D721Med (cell line): Measurements from ENCODE around the gene SLC25A4.

ENCODE experiments used
- DNase-seq: peaks from one replicate; pipeline ENCODE4 v3.0.0; 2011; ENCODE audit warnings: low spot score; ENCODE audit not compliant: insufficient read length
- FAIRE-seq: peaks from 2 replicates; lab custom pipeline; 2011; peaks lifted over from hg19 to GRCh38; lab: Jason Lieb, UNC
- TF ChIP-seq, protein P1 (sequence below): IDR thresholded peaks from 2 replicates; pipeline ENCODE4 v1.5.1; 2012; ENCODE audit warnings: mild to moderate bottlenecking, control low read depth; ENCODE audit not compliant: insufficient read depth; ENCODE audit errors: missing control alignments

SLC25A4 gene

DNA sequence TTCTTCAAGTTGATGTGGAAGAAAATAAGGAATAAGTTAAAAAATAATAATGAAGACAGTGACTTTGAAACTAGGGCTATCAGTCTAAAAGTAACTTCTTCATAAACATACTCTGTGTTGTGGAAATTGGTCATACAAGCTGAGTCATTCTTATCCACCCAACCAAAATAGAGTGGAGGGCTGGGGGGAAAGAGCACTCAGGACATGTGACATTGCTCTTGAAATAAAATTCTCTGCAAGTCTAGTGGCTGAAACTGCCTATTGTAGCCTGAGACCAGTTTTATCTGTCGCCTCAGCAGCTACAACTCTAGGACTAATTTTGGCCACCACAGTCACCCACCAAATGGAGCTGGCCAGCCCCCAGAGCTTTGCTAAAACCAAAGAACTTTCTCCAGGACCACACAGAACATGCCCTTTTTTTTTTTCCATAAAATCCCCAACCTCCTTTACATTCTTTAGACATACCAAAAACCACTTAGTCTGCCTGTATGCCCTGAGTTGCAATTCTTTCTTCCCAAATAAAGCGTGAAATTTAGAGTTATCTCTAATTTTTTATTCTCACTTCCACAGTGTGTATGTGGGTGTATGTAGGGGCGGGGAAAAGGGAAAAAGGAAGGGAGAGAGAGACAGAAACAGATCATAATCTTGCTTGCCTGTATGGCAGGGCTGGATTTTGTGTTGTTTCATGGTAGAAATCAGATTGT lies 23.0 kb upstream of the SLC25A4 start:
- TF ChIP-seq, protein P1, sequence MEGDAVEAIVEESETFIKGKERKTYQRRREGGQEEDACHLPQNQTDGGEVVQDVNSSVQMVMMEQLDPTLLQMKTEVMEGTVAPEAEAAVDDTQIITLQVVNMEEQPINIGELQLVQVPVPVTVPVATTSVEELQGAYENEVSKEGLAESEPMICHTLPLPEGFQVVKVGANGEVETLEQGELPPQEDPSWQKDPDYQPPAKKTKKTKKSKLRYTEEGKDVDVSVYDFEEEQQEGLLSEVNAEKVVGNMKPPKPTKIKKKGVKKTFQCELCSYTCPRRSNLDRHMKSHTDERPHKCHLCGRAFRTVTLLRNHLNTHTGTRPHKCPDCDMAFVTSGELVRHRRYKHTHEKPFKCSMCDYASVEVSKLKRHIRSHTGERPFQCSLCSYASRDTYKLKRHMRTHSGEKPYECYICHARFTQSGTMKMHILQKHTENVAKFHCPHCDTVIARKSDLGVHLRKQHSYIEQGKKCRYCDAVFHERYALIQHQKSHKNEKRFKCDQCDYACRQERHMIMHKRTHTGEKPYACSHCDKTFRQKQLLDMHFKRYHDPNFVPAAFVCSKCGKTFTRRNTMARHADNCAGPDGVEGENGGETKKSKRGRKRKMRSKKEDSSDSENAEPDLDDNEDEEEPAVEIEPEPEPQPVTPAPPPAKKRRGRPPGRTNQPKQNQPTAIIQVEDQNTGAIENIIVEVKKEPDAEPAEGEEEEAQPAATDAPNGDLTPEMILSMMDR, result no peak
- FAIRE-seq (no peak), DNase-seq (no peak)

DNA sequence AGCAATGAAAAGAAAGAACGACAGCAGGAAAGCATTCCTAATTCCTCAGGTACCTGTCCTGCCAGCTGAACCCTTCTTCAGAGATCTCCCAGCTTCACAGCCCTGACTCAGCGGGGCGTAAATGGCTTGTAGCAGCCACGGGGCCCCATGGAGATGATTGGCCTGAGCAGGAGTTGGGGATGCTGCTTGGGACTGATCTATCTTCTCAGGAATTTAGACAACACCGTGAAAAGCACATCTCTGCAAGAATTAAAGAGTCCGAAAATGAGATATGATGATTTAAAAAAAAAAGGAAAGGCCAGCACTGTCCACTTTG lies 22.5 kb upstream of the SLC25A4 start:
- DNase-seq, result no peak
- TF ChIP-seq, protein P1, result no peak
- no peak for FAIRE-seq

DNA sequence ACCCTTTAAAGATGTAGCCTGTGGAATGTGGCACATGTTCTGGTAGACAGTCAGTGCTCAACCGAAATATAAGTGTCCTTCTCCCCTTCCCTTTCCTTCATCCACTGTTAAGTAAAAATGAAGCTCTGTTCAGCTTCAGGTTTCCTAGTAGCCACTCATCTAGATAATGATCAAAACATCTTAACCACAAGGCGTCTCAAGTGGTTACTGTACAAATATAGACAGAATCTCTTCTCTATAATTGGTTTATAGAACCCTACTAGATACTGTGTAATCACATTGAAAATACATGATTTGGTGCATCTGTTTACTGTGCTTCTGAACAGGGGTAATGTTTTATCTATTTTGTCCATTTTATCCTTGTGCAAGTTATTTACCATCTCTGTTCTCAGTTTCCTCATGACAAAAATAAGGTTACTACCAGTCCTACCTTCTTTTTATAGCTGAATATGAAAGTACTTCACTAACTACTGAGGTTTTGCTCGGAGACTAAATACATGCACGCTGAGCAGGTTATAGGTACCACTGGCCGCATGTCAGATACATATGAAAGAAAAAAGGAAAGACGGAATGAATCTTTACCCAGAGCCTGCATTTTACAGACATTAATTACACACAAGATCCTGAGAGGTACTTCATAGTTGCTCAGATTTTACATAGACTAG lies 20.3 kb upstream of the SLC25A4 start:
- TF ChIP-seq, protein P1, result no peak
- no peak for DNase-seq
- FAIRE-seq, result no peak

DNA sequence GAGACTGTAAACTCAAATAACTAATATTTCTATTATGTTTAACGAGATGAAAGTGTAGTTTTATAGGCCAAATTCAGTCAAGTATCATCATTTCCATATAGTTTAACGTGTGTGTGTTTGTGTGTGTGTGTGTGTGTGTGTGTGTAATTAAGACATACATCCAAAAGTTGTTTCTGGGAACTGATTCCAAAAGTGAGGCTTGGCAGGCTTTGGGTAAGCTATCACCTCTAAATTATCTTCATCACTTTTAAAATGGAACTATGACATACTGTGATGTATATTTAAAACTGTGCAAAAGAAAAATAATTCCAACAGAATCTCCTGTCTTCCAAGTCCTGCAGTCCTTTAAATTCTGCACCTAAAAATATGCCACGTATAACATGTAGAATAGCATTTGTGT lies 19.1 kb upstream of the SLC25A4 start:
- TF ChIP-seq, protein P1, result no peak
- FAIRE-seq (no peak), DNase-seq (no peak)

DNA sequence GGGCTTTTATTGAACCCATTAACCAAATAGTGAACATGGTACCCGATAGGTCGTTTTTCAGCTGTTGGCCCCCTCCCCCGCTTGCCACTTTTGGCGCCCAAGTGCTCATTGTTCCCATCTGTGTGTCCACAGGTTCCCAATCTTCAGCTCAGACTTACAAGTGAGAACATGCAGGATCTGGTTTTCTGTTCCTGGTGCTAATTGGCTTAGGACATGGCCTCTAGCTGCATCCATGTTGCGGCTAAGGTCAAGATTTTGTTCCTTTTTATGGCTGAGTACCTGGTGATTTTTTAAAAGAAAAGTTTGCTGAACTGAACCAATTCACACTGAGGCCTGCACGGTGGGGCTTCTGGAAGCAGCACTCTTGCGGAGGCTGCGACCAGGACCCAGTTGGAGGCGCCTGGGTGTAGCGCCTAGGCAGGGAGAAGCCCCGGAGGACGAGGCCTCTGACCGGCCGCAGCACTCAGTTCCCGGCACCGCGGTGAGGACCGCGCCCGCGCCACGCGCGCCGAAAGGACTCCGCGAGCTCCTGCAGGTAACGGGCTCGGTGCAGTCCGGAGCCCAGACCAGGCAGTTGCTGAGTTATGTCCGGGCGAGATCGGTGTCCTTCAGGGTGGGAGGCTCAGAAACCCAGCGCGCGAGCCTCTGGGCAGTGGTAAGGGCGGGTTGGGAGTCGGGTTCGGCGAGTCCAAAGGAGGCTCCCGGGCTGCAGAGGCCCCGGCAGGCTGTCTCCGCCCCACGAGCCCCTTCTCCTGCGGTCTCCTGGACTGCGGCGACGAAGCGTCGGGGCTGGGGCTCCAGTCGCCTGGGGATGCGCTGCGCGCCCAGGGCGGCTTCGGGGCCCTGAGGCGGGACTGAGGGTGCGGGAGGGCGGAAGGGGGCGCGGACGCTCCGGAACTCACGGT lies 15.8 kb upstream of the SLC25A4 start:
- DNase-seq (no peak), FAIRE-seq (no peak)
- TF ChIP-seq, protein P1, result no peak

DNA sequence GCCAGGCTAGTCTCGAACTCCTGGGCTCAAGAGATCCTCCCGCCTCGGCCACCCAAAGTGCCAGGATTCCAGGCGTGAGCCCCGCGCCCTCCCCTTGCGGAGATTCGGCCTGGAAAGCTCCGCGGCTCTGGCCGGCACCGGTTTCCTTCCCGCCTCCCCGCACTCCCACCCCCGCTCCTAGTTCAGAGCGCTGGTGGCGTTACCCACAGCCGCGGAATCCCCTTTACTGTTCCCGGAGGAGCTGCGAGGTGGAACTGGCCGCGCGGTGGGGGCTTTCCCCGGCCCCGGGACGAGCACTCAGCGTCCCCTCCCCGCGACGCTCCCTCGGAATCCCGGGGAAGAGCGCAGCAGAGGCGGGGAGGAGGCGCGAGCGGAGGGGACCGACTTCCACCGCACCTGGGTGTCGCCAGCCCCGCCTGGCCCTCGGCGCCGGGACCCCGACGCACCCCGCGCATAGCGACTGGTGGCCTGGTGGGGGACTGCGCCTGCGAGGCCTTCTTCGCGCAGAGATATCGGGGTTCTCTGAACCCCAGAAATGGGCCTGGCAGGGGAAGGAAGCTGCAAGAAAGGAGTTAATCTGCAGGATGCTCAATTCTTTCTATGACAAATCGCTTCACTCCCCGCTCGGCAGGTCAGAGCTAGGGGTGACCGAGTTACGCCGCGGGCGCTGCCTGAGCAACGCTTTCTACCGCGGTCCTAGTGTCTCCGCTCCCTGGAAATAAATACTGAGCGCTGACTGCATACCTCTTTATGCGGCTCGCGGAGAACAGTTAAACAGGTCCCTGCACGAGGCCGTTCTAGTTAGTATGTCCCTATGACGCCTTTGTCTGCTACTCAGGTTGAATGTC lies 14.6 kb upstream of the SLC25A4 start:
- TF ChIP-seq, protein P1, result no peak
- no peak for DNase-seq
- FAIRE-seq, result no peak
